Anterior cingulate cortex (tissue), 58 donors: Measurements from ENCODE around the gene TCF4.
A peak's percentile ranks its signal among the peaks of the same experiment; 100 is the strongest.

Experiments used
- DNase-seq, 58 donors: peaks; one replicate each; lab custom pipeline; 2025; lab: John Stamatoyannopoulos, UW

The TCF4 gene

DNA sequence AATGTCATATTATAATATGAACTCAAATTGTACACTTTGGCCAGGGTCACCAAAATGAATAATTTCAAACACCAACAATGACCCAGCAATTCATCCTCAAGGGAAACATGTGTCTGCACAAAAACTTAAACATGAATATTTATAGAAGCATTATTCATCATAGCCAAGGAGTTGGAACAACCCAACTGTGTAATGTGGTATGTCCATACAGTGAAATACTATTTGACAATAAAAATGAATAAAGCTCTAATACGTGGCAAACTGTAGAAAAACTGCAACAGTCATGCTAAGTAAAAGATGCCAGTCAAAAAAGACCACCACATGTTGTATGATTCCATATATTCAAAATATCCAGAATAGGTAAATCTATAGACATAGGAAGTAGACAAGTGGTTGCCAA lies 334.2 kb downstream of the TCF4 start:
- no peak for DNase-seq

- DNase-seq = no peak
These were observed 335.1 kb downstream of the TCF4 start for GRCh38 chr18:55252901-55253300.

DNA sequence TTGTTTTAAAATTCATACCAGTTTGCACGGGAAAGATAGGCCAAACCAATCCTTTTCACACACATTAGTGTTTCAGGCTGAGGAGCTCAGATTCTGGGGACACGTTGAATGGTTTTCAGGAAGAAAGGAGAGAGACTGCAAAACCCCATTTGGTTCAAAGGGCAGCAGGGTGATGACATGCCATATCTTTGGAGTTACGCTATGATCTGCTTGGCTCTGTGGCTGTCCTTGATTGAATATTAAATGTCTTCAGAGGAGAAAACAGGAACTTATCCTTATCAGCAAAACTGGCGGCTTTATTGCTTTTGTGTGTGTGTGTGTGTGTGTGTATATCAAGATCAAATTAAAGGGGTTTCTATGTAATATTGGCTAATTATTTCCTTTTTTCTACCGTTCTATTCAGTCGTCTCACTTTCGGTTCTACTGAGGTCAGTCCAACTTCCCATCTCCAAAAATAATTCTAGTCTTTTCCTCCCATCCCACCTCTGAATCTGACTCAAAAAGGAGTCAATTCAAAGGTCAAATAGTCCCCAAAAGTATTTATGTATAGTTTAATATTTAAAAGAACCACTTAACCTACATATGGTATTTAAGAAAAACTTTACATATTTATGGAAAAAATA lies 335.8 kb downstream of the TCF4 start:
- no peak for DNase-seq

GRCh38 chr18:55251254-55251971 lies 336.6 kb downstream of the TCF4 start:
- DNase-seq = no peak

DNA sequence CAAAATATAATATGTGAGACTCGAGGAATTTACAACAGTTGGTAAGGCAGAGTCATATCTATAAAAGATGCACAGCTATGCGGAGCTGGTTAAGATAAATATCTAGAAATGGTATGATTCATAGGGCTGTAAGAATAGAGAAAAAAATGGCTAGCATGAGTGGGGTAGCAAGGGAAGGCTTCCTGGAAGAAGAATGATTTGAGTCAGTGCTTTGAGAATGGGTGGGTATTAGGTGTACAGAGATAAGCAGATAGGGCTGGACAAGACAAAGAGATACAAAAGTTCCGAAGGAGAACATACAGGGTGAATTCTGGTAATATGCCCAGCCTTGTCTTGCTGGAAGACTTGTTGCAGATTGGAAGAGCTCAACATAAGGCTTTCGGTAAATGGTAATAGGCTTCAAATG lies 337.2 kb downstream of the TCF4 start:
- no peak for DNase-seq

GRCh38 chr18:55249550-55249949 lies 338.4 kb downstream of the TCF4 start:
- no peak for DNase-seq

- DNase-seq = no peak
These were observed 339.5 kb downstream of the TCF4 start for GRCh38 chr18:55248495-55248894.

- no peak for DNase-seq
These were observed 341.0 kb downstream of the TCF4 start for GRCh38 chr18:55247032-55247431.

- no peak for DNase-seq
These were observed 341.7 kb downstream of the TCF4 start for GRCh38 chr18:55246278-55246677.

DNA sequence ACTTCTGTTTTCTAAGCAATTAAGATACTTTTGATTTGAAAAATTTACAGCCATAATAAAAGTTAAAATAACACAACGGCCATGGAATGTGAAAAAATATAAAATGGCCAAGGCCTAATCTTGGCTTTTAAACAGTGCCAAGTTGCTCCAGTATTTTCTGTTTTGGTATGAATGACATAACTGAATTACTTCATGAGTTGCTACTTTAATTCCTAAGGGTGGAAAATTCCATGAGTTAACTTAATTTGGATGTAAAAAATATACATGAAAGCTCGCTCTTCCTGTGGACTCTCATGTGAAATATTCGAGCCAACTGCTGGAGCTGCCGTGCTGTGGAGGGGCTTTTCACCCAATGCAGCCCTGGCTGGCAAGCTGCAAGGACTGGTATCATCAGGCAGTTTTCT lies 342.8 kb downstream of the TCF4 start:
- no peak for DNase-seq

DNA sequence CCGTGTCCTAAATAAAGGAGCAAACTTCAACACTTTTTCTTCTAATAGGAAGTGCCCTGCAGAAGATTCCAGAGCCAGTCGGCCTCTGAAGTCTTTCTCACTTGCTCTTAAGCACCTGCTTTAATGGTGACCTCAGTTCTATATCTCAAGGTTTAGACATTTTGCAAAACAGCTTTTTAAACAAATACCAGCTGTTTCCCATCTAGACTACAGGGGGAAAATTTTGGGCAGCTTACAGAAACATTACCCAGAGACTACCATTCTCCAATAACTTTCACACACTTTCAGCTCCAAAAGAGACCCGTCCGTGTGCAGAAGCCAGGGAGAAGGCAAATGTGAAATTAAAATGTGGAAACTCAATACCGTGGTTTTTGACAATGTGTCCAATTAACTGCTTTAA lies 343.4 kb downstream of the TCF4 start:
- no peak for DNase-seq

- no peak for DNase-seq
These were observed 344.1 kb downstream of the TCF4 start for GRCh38 chr18:55243857-55244256.

- no peak for DNase-seq
These were observed 344.7 kb downstream of the TCF4 start for GRCh38 chr18:55243255-55243654.

DNA sequence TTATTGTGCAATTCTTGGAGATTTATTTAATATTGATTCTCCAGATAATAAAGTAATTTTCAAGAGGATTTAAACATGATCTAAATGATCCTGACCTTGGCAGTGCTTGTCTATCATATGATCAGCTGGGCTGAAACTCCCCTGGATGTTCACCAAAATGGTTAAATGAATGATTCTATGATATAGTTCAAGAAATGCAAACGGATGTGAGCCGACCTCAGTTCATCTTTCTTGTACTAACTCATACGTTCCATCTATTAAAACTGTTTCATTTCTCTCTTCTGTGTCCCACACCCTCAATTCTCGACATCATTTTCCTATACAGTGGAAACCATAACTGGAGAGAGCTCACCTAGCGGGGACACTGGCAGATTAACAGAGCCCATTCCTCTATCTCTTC lies 347.0 kb downstream of the TCF4 start:
- DNase-seq = no peak

GRCh38 chr18:55239740-55240139 lies 348.3 kb downstream of the TCF4 start:
- DNase-seq = no peak

GRCh38 chr18:55237660-55238059 lies 350.3 kb downstream of the TCF4 start:
- peak in 5 of 58 donors; percentile 15 to 35 (median 23) for DNase-seq

DNA sequence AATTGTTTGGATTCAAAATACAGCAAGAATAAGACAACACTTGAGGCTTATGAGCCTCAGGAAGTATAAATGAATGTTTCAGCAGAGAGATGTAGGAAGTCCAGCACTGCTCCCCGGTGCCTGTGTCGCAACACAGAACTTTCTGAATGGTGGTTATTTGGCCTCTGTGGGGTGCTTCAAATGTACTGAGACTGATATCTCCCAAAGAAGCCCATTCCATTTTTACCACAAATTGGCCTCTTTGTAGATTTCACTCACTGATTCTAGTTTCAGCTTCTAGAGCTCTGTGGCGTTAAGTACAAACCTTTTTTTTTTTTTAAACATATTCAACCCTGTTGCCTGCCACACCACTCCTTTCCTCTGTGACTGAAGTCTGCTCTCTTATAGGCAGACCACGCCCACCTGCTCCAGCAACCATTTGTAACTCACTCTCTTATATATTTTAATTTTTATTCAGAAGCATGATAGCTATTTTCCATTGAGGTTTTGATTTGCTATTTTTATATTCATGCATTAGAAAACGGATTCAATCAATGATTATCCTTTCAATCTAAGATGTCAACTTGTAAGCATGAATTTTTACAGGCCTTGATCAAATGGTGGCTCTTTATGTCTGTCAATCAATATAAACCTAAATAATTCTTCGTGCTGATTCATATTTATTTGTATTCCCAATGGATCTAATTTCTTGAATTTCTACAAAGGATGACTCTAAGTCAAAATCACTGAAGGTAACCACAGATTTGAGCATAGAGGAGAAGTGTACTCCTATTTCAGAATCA lies 351.7 kb downstream of the TCF4 start:
- no peak for DNase-seq

- DNase-seq = no peak
These were observed 352.9 kb downstream of the TCF4 start for GRCh38 chr18:55235094-55235461.

DNA sequence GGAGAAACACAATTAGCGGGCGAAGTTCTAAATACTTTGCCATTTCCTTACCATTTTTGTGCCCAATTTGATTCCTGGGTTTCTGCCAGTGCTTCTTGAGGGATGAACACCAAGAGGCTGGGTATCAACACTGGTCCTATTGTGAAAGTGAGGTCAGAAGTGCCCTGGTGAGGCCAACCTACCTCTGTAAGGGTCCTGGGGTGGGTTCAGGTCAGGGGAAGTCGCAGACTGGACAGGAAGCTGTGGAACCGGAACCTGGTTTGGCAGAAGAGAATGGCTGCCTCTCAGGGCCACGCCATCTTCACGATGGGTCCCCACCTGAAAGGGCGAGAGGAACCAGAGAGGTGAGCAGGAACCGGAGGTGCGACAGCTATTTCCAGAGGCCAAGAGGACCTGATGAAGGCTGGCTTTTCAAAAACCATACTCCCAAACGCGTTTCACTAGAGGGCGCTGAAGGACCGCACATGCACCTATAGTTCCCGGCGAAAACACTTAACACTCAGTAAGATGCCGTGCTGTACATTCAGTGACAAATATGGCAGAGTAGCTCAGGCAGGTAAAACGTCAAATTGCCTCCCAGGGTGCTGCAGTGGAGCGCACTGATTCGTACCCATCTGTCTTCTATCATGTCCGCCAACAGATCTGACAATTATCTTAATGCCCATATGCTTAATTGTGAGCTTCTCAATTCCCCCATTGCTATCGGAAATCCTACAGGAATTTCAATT lies 353.5 kb downstream of the TCF4 start:
- DNase-seq = peak in 57 of 58 donors; percentile 4 to 84 (median 64)

GRCh38 chr18:55233857-55234256 lies 354.1 kb downstream of the TCF4 start:
- no peak for DNase-seq

DNA sequence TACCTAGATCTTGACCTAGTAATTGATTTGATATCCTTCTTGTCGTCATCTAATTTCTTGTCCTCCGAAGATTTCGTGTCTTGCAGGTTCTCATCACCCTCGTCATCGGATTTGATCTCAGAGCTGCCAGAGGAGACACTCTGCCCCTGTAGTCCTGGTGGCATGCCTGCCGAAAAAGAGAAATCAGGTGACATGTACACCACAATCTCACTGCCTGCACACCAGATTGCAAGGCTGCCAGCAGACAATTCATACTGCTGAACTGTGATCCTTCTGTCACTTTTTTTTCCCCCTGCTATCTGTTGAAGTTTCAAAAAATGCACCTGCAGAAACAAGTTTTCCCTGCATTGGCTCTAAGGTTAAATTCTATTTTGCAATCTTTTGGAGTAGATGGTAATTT lies 355.5 kb downstream of the TCF4 start:
- no peak for DNase-seq
